ENCODE measurements around the gene COL5A1.

The COL5A1 gene

DNA sequence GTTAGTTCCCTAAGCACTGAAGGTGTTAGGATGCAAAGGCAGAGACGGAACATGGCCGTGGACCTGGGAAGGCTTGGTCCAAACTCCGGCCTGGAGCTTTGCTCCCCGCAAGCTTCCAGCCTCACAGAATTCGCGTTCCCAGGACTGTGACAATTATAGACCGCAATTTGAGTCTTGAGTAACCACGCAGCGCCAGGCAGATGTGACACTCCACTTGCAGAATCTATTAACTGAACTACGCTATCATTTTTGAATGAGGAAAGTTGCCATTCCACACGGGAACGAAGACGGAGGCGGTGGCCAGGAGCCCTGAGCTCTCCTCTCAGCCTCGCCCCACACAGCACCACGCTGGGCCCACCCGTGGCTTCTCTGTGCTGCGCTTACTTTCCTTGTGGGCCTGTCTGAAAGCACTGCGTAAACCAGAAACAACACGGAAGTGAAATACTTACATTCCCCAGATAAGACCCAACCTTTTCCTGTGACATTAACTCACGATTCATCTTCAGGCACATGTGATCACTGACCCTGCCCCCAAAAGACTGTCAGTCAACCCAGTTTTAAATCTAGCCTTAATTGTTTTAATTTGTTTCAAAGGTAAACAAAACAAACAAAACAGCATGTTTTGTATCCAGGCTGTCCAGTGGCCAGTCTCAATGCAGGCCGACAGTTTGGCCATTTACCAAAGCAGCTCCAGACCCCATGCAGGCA is 16.1 kb upstream of the COL5A1 start:
- in situ Hi-C loops (cut with MboI; ENCODE audit: low sequenced_read_pairs), result no loop called here

GRCh38 chr9:134626069-134626423 is 15.6 kb upstream of the COL5A1 start:
- in situ Hi-C loops (cut with MboI; ENCODE audit: low sequenced_read_pairs), result no loop called here

DNA sequence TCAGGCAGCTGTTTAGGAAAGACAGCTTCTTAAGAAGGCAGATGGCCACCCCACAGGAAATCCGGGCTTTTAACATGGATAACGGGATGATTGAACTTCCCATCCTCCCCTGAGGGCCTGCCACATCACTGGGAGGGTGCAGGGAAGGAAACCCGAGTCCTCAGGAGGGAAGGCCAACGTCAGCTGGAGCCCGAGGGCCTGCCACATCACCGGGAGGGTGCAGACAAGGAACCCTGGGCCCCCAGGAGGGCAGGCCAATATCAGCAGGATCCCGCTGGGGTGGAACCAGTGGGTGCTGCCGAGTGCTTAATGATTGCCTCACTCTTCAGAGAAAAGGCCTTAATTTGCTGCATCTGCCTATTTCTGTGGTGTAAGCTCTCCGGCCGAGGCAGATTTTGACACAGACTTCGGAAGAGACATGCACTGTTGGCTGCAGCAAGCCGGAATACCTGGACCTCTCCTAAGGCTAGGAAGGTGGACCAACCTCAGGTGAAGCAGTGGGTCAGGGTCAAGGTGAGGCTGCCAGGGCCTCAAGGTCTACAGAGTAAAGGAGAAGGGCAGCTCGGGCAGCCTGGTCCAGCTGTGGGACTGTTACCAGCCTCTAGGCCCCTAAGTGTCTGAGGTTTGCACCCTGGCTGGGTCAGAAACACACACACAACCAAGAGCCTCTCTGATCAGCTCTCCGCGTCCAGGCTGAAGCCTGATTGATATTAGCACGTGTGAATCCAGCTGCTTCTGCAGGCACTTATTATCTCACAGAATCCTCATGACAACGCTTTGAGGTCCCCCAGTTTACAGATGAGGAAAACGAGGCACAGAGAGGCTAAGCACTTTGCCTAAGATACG is 14.8 kb upstream of the COL5A1 start:
- in situ Hi-C loops (cut with MboI; ENCODE audit: low sequenced_read_pairs), result no loop called here

- in situ Hi-C loops (cut with MboI; ENCODE audit: low sequenced_read_pairs), result no loop called here
Measured at GRCh38 chr9:134627417-134628353, 13.9 kb upstream of the COL5A1 start.

- in situ Hi-C loops (cut with MboI; ENCODE audit: low sequenced_read_pairs), result no loop called here
Measured at GRCh38 chr9:134628354-134628736, 13.3 kb upstream of the COL5A1 start.

DNA sequence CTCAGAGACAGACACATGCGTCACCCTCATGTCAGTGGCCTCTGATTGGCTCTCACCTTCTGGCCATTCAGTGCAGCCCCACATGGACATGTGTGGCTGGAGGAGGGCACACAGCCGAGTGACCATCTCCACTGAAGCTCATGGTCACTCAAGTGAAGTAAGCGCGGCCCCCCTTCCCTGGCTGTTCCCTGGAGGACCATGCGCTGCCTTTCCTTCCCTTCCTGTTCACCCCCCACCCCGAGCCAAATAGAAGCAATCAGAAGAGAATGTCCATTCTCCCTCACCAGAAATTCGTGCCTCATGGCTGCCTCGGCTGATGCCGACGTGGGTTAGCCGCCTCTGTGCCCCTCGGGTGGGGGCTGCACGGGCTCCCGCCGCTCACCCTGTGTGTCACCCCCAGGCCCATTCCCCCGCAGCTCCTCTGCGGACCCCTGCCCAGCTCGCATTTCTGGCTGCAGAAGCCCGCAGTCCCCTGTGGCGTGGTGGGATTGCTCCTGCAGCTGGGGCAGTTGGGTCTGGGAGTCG is 12.5 kb upstream of the COL5A1 start:
- in situ Hi-C loops (cut with MboI; ENCODE audit: low sequenced_read_pairs), result no loop called here

DNA sequence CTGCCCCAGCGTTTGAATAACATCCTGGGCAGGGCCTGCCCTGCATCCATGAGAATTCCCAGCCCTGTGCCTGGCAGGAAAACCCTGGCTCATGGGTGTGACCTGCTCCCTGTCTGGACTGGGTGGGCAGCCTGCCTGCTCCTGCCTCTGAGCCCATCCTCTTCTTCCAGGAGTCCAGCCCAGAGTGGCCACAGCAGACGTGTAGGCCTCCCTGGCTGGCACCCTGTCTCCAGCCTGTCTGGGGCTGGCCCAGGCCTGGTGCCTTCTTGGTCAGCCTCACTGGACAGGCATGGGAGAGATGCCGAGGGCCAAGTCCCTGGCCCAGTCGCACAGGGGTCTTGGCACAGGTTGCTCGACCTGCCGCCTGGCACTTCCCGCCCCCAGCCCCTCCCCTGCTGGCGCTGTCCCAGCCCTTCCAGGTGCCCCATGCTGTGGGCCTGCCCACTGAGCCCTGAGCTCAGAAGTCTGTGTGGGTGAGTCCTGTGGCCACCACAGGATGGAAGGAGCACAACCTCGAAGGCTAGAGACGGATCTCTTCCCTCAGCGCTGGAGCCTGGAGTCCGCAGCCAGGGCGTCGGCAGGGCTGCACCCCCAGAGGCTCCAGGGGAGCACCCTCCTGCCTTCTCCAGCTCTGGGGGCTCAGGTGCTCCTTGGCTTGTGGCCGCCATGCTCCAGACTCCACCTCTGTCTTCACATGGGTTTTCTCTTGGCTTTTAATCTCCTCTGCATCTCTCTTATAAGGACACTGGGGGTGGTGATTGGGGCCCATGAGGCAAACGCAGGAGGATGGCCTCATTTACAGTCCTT is 11.8 kb upstream of the COL5A1 start:
- in situ Hi-C loops (cut with MboI; ENCODE audit: low sequenced_read_pairs), result no loop called here

GRCh38 chr9:134630393-134630790 is 11.2 kb upstream of the COL5A1 start:
- in situ Hi-C loops (cut with MboI; ENCODE audit: low sequenced_read_pairs), result no loop called here

- in situ Hi-C loops (cut with MboI; ENCODE audit: low sequenced_read_pairs), result no loop called here
Measured at GRCh38 chr9:134630861-134631260, 10.7 kb upstream of the COL5A1 start.

- in situ Hi-C loops (cut with MboI; ENCODE audit: low sequenced_read_pairs), result no loop called here
Measured at GRCh38 chr9:134631881-134632280, 9.7 kb upstream of the COL5A1 start.

GRCh38 chr9:134632329-134632728 is 9.3 kb upstream of the COL5A1 start:
- in situ Hi-C loops (cut with MboI; ENCODE audit: low sequenced_read_pairs), result no loop called here

DNA sequence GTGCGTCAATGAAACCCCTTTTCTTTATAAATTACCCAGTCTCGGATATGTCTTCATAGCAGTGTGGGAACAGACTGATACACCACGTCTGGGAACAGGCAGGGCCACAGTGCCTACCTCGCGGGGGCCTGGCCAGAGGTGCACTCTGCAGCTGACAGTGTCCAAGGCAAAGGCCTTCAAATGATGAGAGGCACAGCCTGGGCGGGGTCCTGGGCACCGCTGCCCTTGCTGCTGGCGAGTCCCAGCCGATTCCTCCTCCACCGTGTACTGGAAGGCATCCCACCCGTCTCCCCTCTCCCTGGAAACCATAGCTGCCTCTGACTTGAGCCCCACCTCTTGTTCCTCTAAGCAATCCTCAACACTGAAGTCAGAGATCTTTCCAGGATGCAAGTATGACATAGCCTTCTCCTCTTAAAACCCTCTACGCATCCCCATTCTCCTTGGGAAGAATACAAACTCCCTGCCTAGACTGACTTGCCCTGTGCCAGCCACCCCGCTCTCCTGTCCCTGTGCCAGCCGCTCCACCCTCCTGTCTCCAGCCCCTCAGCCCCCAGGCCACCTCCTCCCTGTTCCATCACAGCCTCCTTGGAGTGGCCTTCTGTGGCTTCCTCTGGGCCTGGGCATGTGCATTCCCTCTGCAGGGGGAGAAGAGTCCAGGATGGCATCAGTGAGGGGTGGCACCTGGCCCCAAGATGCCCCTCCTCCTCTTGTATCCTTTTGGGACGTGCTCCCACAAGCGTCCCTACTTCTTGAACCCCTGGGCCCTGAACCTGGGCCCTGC is 8.1 kb upstream of the COL5A1 start:
- in situ Hi-C loops (cut with MboI; ENCODE audit: low sequenced_read_pairs), result no loop called here

- in situ Hi-C loops (cut with MboI; ENCODE audit: low sequenced_read_pairs), result no loop called here
Measured at GRCh38 chr9:134634176-134634575, 7.4 kb upstream of the COL5A1 start.

- in situ Hi-C loops (cut with MboI; ENCODE audit: low sequenced_read_pairs), result no loop called here
Measured at GRCh38 chr9:134634667-134635230, 6.9 kb upstream of the COL5A1 start.

DNA sequence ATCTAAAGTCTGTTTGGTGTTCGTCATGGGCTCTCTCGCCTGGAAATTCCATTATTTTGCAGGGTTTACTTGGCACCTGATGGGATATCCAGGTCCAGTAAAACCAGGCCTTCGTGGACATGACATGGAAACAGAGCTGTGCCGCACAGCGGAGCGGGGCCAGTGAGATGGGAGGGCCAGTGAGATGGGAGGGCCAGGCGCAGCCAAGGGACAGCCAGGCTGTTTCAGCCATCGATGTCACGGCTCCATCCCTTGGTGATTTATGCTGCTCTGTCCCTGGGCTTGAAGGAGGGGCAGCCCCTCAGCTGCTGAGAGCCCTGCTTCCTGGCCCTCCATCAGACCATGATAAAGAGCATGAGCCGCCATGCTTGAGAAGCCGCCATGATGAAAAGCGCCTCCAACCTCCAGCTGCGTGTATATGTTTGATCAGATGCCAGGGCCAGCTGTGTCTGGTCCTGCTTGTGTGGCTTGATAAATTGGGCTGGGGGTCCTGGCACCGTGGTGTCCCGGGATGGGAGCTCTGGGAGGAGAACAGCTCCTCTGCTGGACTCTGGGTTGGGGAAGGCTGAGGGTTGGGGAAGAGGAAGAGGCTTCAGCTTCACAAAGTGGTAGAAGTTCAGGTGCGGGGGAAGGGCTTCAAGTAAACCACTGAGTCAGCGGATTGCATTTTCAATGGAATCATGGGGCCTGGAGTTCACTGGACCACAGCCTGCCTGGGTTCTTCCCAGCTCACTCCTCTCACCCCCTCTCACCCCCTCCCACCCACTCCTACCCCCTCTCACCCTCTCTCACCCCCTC is 6.1 kb upstream of the COL5A1 start:
- in situ Hi-C loops (cut with MboI; ENCODE audit: low sequenced_read_pairs), result no loop called here

- in situ Hi-C loops (cut with MboI; ENCODE audit: low sequenced_read_pairs), result no loop called here
Measured at GRCh38 chr9:134636149-134636507, 5.5 kb upstream of the COL5A1 start.

DNA sequence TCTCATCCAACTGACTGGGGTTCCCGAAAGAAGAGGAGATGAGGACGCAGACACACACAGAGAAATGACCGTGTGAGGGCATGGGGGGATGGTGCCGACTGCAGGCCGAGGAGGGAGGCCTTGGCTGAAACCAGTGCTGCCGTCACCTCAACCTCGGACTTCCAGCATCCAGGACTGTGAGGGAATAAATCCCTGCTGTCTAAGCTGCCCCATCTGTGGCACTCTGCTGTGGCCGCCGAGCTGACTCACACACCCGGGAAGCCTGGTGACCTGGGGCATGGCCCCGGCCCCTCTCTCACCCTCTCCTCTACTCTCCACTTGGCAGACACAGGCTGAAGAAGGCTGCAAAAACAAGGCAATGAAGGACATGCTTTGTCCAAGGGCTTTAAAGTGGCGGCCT is 4.4 kb upstream of the COL5A1 start:
- in situ Hi-C loops (cut with MboI; ENCODE audit: low sequenced_read_pairs), result no loop called here

- in situ Hi-C loops (cut with MboI; ENCODE audit: low sequenced_read_pairs), result no loop called here
Measured at GRCh38 chr9:134637696-134638501, 3.7 kb upstream of the COL5A1 start.

Data from HL-60/S4 (cell line).